ENCODE results near the gene C10orf105. TPM values are rescaled to one million over a fixed set of nuclear protein-coding genes. Genes with fewer than 3 reads are reported as not detected.

The C10orf105 gene
- total RNA-seq, 1 experiment from 2014 or later: not detected

DNA sequence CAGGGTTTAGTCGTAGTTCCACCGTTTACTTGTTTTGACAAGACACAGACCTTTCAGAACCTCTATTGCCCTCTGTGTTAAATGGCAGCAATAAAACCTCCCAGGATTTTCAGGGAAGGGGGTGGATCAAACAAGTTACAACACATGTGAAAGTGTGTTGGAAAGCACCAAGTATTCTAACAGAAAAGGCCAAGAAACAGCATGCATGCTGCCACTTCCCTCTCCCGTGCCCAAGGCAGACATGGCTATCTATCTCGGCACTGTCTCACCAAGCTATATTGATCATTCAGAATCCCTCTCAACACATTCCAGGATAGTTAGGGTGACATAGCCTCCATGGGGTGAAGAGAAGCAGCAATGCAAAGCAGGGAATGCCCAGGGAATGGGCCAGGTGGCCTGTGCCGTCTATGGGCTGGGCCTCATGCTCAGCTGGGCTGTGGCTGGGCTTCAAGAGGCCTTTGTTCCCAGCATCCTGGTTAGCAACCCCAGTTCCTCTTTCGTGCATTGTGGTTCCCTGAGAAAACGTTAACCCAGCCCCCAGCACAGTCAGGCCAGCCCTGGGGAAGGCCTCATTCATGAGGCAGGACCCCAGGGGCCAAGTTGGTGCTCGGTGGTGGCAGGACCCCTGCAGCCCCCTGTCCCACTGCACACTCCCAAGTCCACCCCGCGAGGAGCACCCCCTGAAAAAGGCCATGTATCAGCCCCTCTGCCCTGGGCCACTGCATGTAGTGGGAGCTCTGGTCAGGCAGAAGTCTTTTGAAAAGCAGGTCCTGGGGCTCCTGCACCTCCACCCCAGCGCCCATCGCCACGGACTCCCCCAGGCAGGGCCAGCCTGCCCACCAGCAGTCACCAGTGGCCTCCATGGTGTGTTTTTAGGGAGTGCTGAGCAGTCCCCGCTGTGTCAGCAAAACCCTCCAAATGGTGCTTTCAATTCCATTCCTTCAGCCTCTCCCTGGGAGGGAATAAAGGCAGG is 28.3 kb upstream of the C10orf105 start:
- no peaks in the 10 kb centered on the region for H3K27me3 Mint-ChIP-seq (ENCODE audit: insufficient read depth, unreplicated experiment)
- Histone ChIP-seq H3K9me3 (no peaks in the 10 kb centered on the region; the same call in 1 of the 2 replicates), H3K4me3 (ENCODE audit: low read depth, low read length) (no peak overlapping the region), H3K4me1 (peaks cover 24% of the 10 kb centered on the region), H3K36me3 (ENCODE audit: control insufficient read depth, insufficient read depth, low read length) (peaks cover 1% of the 10 kb centered on the region; the same call in 1 of the 2 replicates), H3K27me3 (replicated peaks; ENCODE audit: control insufficient read depth, insufficient read depth, low read length) (no peaks in the 10 kb centered on the region)
- ChIA-PET POLR2A (no interaction called here), CTCF (no interaction called here)
- H3K27ac Mint-ChIP-seq (ENCODE audit: unreplicated experiment): peak overlapping the region; percentile 22
- peaks cover 20% of the 10 kb centered on the region for H3K4me1 Mint-ChIP-seq (ENCODE audit: low read depth, unreplicated experiment)
- peaks cover 23% of the 10 kb centered on the region for H3K36me3 Mint-ChIP-seq (ENCODE audit: insufficient read depth, unreplicated experiment)
- TF ChIP-seq, protein P1, sequence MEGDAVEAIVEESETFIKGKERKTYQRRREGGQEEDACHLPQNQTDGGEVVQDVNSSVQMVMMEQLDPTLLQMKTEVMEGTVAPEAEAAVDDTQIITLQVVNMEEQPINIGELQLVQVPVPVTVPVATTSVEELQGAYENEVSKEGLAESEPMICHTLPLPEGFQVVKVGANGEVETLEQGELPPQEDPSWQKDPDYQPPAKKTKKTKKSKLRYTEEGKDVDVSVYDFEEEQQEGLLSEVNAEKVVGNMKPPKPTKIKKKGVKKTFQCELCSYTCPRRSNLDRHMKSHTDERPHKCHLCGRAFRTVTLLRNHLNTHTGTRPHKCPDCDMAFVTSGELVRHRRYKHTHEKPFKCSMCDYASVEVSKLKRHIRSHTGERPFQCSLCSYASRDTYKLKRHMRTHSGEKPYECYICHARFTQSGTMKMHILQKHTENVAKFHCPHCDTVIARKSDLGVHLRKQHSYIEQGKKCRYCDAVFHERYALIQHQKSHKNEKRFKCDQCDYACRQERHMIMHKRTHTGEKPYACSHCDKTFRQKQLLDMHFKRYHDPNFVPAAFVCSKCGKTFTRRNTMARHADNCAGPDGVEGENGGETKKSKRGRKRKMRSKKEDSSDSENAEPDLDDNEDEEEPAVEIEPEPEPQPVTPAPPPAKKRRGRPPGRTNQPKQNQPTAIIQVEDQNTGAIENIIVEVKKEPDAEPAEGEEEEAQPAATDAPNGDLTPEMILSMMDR (IDR thresholded peaks at IDR 0.05; ENCODE audit: insufficient read depth in 1 of 2, low read depth in 1 of 2, low read length in 1 of 2, severe bottlenecking in 1 of 2, unreplicated experiment in 1 of 2): no peak
- H3K4me3 Mint-ChIP-seq (ENCODE audit: unreplicated experiment): no peak overlapping the region
- DNase-seq: no peak
- intact Hi-C loops (cut with micrococcal nuclease; ENCODE audit: unreplicated experiment): no loop called here
- BruUV-seq (replicated peaks): no TSS peak
- H3K9me3 Mint-ChIP-seq (ENCODE audit: unreplicated experiment): no peaks in the 10 kb centered on the region

DNA sequence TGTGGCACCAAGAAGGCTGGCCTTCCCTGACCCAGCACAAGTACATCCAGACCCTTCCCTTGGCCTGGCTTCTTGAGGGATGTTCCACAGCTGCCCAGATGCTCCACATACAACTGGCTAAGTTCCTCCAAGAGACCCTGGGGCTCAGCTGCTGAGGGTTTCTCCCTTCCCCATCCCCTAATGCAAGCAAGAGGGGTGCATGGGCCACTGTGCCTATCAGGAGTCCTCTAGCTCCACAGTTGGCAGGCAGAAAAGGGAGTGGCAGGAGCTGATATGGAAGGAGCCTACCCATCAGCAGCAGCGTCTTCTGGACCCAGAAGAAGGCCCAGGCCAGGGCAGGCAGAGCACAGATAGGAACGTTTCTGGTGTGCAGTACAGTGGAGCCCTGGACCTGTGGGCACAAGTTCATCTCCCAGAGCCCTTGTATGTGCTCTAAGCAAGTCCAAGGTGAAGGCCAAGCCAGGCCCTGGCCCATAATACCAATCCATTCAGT is 27.5 kb upstream of the C10orf105 start:
- intact Hi-C loops (cut with micrococcal nuclease; ENCODE audit: unreplicated experiment): no loop called here
- TF ChIP-seq, protein P1 (IDR thresholded peaks at IDR 0.05; ENCODE audit: insufficient read depth in 1 of 2, low read depth in 1 of 2, low read length in 1 of 2, severe bottlenecking in 1 of 2, unreplicated experiment in 1 of 2): no peak
- ChIA-PET CTCF (interaction anchor here (0.6 to 1.0 kb wide), 3 partner anchors 38 to 89 kb away, joined by 3 to 9 read pairs (median 3); no protein-coding TSS in a partner anchor), POLR2A (no interaction called here)
- Histone ChIP-seq H3K4me3 (ENCODE audit: low read depth, low read length) (no peak overlapping the region), H3K36me3 (ENCODE audit: control insufficient read depth, insufficient read depth, low read length) (peaks cover 1% of the 10 kb centered on the region; the same call in 1 of the 2 replicates), H3K9me3 (peaks cover 4% of the 10 kb centered on the region; the same call in 1 of the 2 replicates), H3K4me1 (peaks cover 17% of the 10 kb centered on the region), H3K27me3 (replicated peaks; ENCODE audit: control insufficient read depth, insufficient read depth, low read length) (no peaks in the 10 kb centered on the region)
- Mint-ChIP-seq H3K9me3 (ENCODE audit: unreplicated experiment) (no peaks in the 10 kb centered on the region), H3K4me1 (ENCODE audit: low read depth, unreplicated experiment) (peaks cover 14% of the 10 kb centered on the region), H3K27ac (ENCODE audit: unreplicated experiment) (peak overlapping the region; percentile 22), H3K4me3 (ENCODE audit: unreplicated experiment) (no peak overlapping the region), H3K36me3 (ENCODE audit: insufficient read depth, unreplicated experiment) (peaks cover 19% of the 10 kb centered on the region), H3K27me3 (ENCODE audit: insufficient read depth, unreplicated experiment) (no peaks in the 10 kb centered on the region)
- no peak for DNase-seq
- no TSS peak for BruUV-seq (replicated peaks)

DNA sequence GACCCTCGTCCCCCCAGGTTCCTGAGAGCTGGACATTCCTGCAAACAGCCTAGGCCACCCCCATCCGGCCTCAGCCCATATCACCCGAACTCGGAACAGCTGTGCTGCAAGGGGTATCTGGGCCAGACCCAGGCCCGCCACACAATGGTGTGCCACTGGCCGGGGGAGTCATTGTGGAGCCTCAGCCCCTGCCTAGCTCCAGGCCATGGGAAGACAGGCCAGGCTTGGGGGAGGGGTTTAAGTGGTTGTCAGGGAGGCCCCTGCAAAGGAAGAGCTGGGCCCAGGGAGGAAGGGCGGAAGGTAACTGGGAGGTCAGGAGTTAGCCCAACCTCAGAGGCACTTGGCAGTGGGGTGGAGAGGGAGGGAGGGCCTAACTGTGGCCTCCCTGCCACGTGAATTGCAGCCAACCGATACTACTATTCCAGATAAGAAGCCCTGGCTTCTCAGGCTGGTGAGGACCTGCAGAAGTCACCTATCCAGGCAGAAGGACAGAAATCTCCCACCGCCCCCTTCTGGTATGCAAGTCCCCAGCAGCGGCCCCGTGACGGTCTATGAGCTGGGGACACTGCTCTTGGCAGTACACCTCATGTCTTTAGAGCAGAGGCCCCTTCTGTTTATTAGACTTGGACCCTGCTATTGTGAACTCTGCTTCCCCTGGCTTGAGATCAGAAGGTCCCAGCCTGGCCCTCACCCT is 26.9 kb upstream of the C10orf105 start:
- ChIA-PET POLR2A (no interaction called here), CTCF (interaction anchor here (0.6 to 1.3 kb wide), 4 partner anchors 27 to 89 kb away, joined by 3 to 9 read pairs (median 4); partner anchors contain the start of gene VSIR)
- BruUV-seq (replicated peaks): no TSS peak
- no peak overlapping the region for H3K4me3 ChIP-seq (ENCODE audit: low read depth, low read length)
- Mint-ChIP-seq H3K36me3 (ENCODE audit: insufficient read depth, unreplicated experiment) (peaks cover 19% of the 10 kb centered on the region), H3K9me3 (ENCODE audit: unreplicated experiment) (no peaks in the 10 kb centered on the region), H3K4me1 (ENCODE audit: low read depth, unreplicated experiment) (peaks cover 14% of the 10 kb centered on the region), H3K27ac (ENCODE audit: unreplicated experiment) (peak overlapping the region; percentile 22), H3K27me3 (ENCODE audit: insufficient read depth, unreplicated experiment) (no peaks in the 10 kb centered on the region), H3K4me3 (ENCODE audit: unreplicated experiment) (no peak overlapping the region)
- peaks cover 17% of the 10 kb centered on the region for H3K4me1 ChIP-seq
- intact Hi-C loops (cut with micrococcal nuclease; ENCODE audit: unreplicated experiment): no loop called here
- DNase-seq: peak; percentile 56 to 68
- no peaks in the 10 kb centered on the region for H3K36me3 ChIP-seq (ENCODE audit: control insufficient read depth, insufficient read depth, low read length)
- TF ChIP-seq, protein P1 (IDR thresholded peaks at IDR 0.05; ENCODE audit: insufficient read depth in 1 of 2, low read depth in 1 of 2, low read length in 1 of 2, severe bottlenecking in 1 of 2, unreplicated experiment in 1 of 2): peak in 1 of 2 experiments; percentile 45
- no peaks in the 10 kb centered on the region for H3K27me3 ChIP-seq (replicated peaks; ENCODE audit: control insufficient read depth, insufficient read depth, low read length)
- peaks cover 4% of the 10 kb centered on the region; the same call in 1 of the 2 replicates for H3K9me3 ChIP-seq
